Activated CD4-positive, alpha-beta T cell treated with anti-CD3 and anti-CD28 coated beads for 1 hour (primary cell): ENCODE results near the gene ACOT11.

Experiments used
- DNase-seq: peaks from one replicate; pipeline ENCODE4 v3.0.0-alpha.2; 2020

ACOT11 gene

DNA sequence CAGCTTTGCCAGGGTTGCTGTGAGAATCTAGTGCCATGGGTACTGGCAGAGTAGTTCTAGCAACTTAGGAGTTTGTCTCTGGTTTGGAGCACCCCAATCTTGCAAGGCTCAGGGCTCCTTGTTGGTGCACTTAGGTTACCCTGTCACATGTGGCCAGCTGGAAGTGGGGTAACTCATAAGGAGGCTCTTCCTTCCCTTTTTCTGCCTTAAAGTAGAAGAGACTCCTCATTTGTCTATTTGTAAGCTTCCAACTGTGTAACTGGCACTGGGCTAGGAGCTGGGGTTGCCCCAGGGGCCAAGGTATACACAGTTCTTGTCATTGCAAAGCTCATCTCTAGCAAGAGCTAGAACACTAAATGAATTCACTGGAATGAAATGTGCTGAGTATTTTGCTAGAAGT lies 104.1 kb downstream of the ACOT11 start:
- DNase-seq, result no peak

- no peak for DNase-seq
These were observed 105.0 kb downstream of the ACOT11 start for GRCh38 chr1:54653036-54653435.

DNA sequence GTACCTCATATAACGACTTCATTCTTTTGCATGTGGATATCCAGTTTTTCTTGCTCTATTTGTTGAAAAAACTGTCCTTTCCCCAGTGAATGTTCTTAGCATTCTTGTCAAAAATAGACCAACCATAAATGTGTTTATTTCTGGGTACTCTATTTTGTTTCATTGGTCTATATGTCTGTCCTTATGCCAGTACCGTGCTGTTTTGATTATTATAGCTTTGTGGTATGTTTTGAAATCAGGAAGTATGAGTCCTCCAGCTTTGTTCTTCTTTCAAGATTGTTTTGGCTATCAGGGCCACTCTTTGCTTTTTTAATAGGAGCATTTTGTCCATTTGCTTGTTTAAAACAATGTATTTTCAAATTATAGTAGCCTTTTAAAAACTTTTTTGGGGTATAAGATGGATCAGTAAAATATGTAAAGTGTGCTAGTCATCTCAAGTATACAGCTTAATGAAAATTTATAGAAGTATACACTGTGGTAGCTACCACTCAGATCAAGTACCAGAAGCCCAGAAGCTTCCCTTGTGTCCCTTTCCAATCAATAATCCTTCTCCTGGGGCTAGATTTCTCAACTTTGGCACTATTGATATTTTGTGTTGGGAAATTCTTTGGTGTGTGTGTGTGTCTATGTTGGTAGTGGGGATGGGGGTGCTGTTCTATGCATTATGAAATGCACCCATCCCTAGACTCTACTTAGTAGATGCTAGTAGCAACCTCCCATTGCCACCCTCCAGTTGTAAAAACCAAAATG lies 110.3 kb downstream of the ACOT11 start:
- DNase-seq, result no peak
